Ascending aorta (tissue), 2 donors: ENCODE data around the gene XPR1. TPM values are rescaled to one million over a fixed set of nuclear protein-coding genes. Genes with fewer than 3 reads are reported as not detected.

Experiments used
- DNase-seq, 2 donors: peaks; one replicate each; pipeline ENCODE4 v3.0.0-alpha.2; 2019; ENCODE audit warnings: low spot score in 2 of 2
- H3K27ac ChIP-seq, 2 donors: fragments of 200-600 bp; sonication (generic); one replicate each; pipeline ENCODE4 v1.5.1; 2016 to 2017; ENCODE audit warnings: mild to moderate bottlenecking in 1 of 2
- H3K27me3 ChIP-seq: fragments of 200-600 bp; sonication (generic); one replicate; pipeline ENCODE4 v1.5.1; 2017
- H3K36me3 ChIP-seq, 2 donors: fragments of 200-600 bp; sonication (generic); one replicate each; pipeline ENCODE4 v1.5.1; 2016
- H3K4me1 ChIP-seq, 2 donors: fragments of 200-600 bp; sonication (generic); one replicate each; pipeline ENCODE4 v1.5.1; 2016 to 2017; ENCODE audit warnings: mild to moderate bottlenecking in 1 of 2
- H3K4me3 ChIP-seq, 2 donors: fragments of 200-600 bp; sonication (generic); one replicate each; pipeline ENCODE4 v1.5.1; 2016 to 2017; ENCODE audit warnings: mild to moderate bottlenecking in 1 of 2
- H3K9me3 ChIP-seq, 2 donors: fragments of 200-600 bp; sonication (generic); one replicate each; pipeline ENCODE4 v1.5.1; 2016
- CTCF ChIP-seq, 3 experiments: fragments of 200-600 bp in 2 of 3; fragments of 450-650 bp in 1 of 3; sonication (generic) in 2 of 3; IDR thresholded peaks; one replicate each; pipeline ENCODE4 v1.5.1; 2016 to 2019; ENCODE audit warnings: antibody characterized with exemption in 3 of 3, mild to moderate bottlenecking in 1 of 3, moderate library complexity in 1 of 3
- intact Hi-C: fragments of 100-400 bp; cut with DNase I; formaldehyde crosslinking; loops from one replicate; pipeline ENCODE4 v1.15.1; 2023
- total RNA-seq: library from RNA; depleted of rRNA; stranded (reverse); fragments of >200 nt; gene quantifications from one replicate; pipeline ENCODE4 v1.1.0, GENCODE V29; 2016

Gene XPR1
- total RNA-seq, 1 donor from 2014 or later = 41.6 TPM

DNA sequence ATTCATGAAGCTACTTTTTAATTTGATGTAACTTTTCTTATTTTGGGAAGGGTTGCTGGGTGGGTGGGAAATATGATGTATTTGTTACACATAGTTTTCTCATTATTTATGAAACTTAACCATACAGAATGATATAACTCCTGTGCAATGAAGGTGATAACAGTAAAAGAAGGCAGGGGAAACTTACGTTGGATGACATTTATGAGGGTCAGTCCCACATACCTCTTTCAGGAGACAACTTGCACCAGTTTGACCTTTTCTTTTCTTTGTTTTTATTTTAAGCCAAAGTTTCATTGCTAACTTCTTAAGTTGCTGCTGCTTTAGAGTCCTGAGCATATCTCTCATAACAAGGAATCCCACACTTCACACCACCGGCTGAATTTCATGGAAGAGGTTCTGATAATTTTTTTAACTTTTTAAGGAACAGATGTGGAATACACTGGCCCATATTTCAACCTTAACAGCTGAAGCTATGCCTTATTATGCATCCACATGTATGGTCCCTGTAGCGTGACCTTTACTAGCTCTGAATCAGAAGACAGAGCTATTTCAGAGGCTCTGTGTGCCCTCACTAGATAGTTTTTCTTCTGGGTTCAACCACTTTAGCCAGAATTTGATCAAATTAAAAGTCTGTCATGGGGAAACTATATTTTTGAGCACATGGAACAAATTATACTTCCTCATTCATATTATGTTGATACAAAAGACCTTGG lies 252.9 kb downstream of the XPR1 start:
- DNase-seq = no peak
- Histone ChIP-seq H3K27me3 (no peaks in the 10 kb centered on the region), H3K4me3 (no peak overlapping the region), H3K27ac (no peak overlapping the region), H3K4me1 (no peaks in the 10 kb centered on the region), H3K36me3 (peaks cover 0 to 11% of the 10 kb centered on the region in 2 donors), H3K9me3 (no peaks in the 10 kb centered on the region)
- TF ChIP-seq CTCF (IDR thresholded peaks at IDR 0.05) = no peak
- intact Hi-C loops = no loop called here

DNA sequence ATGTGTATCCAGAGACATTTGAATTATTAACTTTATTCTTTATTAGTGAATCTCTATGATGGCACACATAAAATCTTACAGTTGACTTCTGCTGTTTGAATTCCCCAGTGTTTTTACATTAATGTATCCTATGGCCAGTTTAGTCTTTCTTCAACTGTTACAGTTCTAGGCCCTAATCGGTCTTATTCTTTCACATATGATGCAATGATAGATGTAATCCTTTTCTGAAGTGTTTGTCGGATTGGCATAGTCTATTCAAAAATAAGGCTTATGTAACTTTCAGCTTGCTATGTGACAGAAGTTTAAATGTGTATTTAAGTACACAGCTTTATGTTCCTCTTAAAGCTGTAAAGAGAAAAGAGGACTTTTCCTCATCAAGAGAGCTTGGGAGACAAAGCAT lies 254.5 kb downstream of the XPR1 start:
- Histone ChIP-seq H3K27ac (no peak overlapping the region), H3K4me1 (no peaks in the 10 kb centered on the region), H3K4me3 (no peak overlapping the region), H3K27me3 (no peaks in the 10 kb centered on the region), H3K9me3 (no peaks in the 10 kb centered on the region), H3K36me3 (peaks cover 0 to 11% of the 10 kb centered on the region in 2 donors)
- intact Hi-C loops = no loop called here
- TF ChIP-seq CTCF (IDR thresholded peaks at IDR 0.05) = no peak
- DNase-seq = no peak

GRCh38 chr1:180887841-180888240 lies 256.0 kb downstream of the XPR1 start:
- TF ChIP-seq CTCF (IDR thresholded peaks at IDR 0.05) = no peak
- H3K36me3 ChIP-seq = peaks cover 0 to 11% of the 10 kb centered on the region in 2 donors
- H3K4me1 ChIP-seq = no peaks in the 10 kb centered on the region
- intact Hi-C loops = no loop called here
- no peaks in the 10 kb centered on the region for H3K27me3 ChIP-seq
- no peaks in the 10 kb centered on the region for H3K9me3 ChIP-seq
- H3K4me3 ChIP-seq = no peak overlapping the region
- no peak for DNase-seq
- H3K27ac ChIP-seq = no peak overlapping the region

DNA sequence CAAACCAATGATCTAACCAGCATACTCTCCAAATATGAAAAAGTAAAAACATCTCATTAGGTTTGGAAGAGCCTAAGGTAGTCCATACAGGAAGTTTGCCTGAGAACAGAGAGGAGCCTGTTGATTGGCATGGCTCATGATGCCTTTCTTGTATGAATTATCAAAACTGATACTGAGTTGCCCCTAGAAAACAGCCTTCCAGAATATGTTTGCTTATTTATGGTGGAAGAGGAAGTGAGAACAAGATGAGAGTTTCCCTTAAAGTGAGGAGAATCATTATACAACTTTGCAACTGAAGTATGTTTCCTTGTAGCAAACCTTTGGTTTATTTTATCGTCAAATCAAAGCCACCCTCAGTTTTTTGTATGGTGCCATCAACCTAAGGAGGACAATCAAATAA lies 257.0 kb downstream of the XPR1 start:
- intact Hi-C loops = no loop called here
- Histone ChIP-seq H3K27ac (no peak overlapping the region), H3K27me3 (no peaks in the 10 kb centered on the region), H3K4me3 (no peak overlapping the region), H3K9me3 (no peaks in the 10 kb centered on the region), H3K36me3 (peaks cover 0 to 11% of the 10 kb centered on the region in 2 donors), H3K4me1 (no peaks in the 10 kb centered on the region)
- no peak for DNase-seq
- no peak for TF ChIP-seq CTCF (IDR thresholded peaks at IDR 0.05)

DNA sequence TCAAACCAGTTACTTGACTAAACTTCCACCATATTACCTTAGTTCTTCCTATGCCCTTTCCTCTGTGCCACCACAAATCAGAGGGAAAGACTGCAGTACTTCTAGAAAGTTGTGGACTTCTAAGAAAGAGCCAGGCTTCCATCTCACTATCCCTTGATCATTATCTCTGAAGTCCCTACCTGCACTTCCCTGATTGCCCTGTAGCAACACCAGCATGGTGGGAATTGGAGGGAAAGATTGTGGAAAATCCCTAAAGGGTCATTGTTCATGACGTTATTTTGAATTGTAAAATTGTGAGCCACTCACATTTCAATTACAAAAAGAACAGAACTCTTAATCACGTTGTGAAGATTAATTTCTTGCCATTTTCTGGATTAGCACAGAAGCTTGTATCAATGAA lies 257.5 kb downstream of the XPR1 start:
- no peak for DNase-seq
- Histone ChIP-seq H3K27me3 (no peaks in the 10 kb centered on the region), H3K27ac (no peak overlapping the region), H3K36me3 (peaks cover 0 to 11% of the 10 kb centered on the region in 2 donors), H3K9me3 (no peaks in the 10 kb centered on the region), H3K4me3 (no peak overlapping the region), H3K4me1 (no peaks in the 10 kb centered on the region)
- TF ChIP-seq CTCF (IDR thresholded peaks at IDR 0.05) = no peak
- intact Hi-C loops = no loop called here

GRCh38 chr1:180892272-180892671 lies 260.4 kb downstream of the XPR1 start:
- Histone ChIP-seq H3K9me3 (no peaks in the 10 kb centered on the region), H3K4me3 (no peak overlapping the region), H3K27me3 (no peaks in the 10 kb centered on the region), H3K4me1 (no peaks in the 10 kb centered on the region), H3K36me3 (peaks cover 0 to 4% of the 10 kb centered on the region in 2 donors), H3K27ac (no peak overlapping the region)
- intact Hi-C loops = no loop called here
- no peak for TF ChIP-seq CTCF (IDR thresholded peaks at IDR 0.05)
- no peak for DNase-seq
